ENCODE data around the gene IL23A. TPM values are rescaled to one million over a fixed set of nuclear protein-coding genes. Genes with fewer than 3 reads are reported as not detected.

IL23A gene
- total RNA-seq, 1 donor from 2014 or later = 1.5 TPM

DNA sequence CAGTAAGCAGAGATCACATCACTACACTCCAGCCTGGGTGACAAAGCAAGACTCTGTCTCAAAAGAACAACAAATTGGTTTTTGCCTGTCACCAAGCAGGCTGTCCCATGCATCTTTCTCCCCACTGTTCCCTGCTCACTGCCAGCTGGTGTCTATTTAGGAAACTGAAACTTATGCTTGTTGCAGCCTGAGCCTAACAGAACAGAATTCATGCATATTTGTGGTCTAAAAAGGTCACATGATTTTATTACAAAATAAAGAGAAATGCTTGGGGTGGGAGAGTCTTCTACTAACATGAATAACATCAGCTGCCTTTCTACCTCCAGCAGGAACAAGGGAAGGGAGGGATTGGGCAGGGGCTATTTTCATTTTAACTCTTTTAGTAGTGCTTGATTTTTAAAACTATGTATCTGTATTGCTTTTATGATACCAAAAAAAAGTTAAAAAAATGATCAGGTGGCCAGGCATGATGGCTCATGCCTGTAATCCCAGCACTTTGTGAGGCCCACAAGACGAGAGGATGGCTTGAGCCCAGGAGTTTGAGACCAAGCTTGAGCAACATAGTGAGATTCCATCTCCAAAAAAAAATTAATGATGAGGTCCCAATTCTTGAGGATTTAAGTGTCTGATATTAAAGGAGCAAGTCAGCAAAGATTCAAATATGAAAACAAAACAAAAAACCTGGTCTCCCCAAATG lies 20.3 kb downstream of the IL23A start:
- Histone ChIP-seq H3K9ac (peak overlapping the region; percentile 58), H3K36me3 (no peaks in the 10 kb centered on the region), H4K20me1 (ENCODE audit: low read depth) (no peaks in the 10 kb centered on the region), H3K27ac (peak overlapping the region; percentile 8), H3F3A (ENCODE audit: low read depth) (peaks cover 10% of the 10 kb centered on the region), H3K79me2 (ENCODE audit: low read depth) (peaks cover 22% of the 10 kb centered on the region), H3K4me2 (peak overlapping the region; percentile 82), H3K9me3 (ENCODE audit: low read depth) (no peaks in the 10 kb centered on the region), H3K4me3 (peak overlapping the region; percentile 85), H2AFZ (replicated peaks) (peak overlapping the region; percentile 48), H3K4me1 (peaks cover 3% of the 10 kb centered on the region), H3K27me3 (peaks cover 10% of the 10 kb centered on the region)
- TF ChIP-seq, protein P1, sequence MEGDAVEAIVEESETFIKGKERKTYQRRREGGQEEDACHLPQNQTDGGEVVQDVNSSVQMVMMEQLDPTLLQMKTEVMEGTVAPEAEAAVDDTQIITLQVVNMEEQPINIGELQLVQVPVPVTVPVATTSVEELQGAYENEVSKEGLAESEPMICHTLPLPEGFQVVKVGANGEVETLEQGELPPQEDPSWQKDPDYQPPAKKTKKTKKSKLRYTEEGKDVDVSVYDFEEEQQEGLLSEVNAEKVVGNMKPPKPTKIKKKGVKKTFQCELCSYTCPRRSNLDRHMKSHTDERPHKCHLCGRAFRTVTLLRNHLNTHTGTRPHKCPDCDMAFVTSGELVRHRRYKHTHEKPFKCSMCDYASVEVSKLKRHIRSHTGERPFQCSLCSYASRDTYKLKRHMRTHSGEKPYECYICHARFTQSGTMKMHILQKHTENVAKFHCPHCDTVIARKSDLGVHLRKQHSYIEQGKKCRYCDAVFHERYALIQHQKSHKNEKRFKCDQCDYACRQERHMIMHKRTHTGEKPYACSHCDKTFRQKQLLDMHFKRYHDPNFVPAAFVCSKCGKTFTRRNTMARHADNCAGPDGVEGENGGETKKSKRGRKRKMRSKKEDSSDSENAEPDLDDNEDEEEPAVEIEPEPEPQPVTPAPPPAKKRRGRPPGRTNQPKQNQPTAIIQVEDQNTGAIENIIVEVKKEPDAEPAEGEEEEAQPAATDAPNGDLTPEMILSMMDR (IDR thresholded peaks at IDR 0.05) = no peak
- TF ChIP-seq EZH2 (IDR thresholded peaks at IDR 0.05) (no peak), EZH2phosphoT487 (IDR thresholded peaks at IDR 0.05) (no peak)
- no peak for DNase-seq (ENCODE audit: low spot score)
- Mint-ChIP-seq H3K9me3 (no peaks in the 10 kb centered on the region), H3K4me1 (peaks cover 17% of the 10 kb centered on the region), H3K27me3 (ENCODE audit: insufficient read depth, low read depth) (peaks cover 6% of the 10 kb centered on the region), H3K4me3 (peak overlapping the region; percentile 96), H3K27ac (no peak overlapping the region), H3K36me3 (peaks cover 7% of the 10 kb centered on the region)

DNA sequence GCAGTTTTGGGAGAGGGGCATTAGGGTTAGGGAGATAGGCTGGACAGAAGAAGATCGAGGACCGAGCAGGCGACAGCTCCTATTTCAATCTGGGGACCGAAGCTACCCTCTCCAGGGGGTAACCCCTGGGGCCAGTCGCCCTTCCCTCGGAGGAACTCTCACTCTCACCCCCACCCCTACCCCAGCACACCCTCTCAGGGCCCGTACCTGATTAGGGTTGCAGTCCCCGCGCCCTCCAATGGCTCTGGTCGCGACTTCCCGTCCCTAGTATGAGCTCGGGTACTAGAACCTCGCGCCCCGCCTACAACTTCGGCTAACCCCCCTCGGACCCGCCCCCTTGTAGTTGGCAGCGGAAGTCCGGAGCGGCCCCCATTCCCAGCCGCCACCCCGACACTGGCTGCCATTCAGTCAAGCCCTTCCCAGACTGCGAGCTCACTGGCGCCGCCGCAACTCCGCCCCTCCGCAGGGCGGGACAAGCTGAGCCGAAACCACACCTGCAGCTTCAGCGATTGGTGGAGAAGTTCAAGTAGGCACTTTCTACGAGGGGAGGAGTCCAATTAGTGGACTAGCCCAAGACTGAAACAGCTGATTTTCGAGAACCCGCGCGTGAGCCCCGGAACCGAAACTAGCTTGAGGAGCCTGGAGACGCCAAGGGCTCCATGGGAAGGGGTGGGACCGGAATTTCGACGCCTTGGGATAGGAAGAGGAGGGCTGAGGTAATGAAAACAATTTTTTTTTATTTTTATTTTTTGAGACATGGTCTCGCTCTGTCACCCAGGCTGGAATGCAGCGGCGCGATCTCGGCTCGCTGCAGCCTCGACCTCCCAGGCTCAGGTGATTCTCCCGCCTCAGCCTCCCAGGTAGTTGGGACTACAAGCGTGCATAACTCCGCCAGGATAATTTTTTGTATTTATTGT lies 21.4 kb downstream of the IL23A start, which contains the start of gene STAT2:
STAT2 (minus strand) TSS at position 257 of the 917 bp plus-strand sequence. CDS start 3,536 bp downstream, outside the sequence.
- Histone ChIP-seq H3K4me2 (peak within 1 kb of the TSS; percentile 83), H2AFZ (replicated peaks) (peak within 1 kb of the TSS; percentile 48), H3K79me2 (ENCODE audit: low read depth) (peaks cover 22% of the 10 kb centered on the region), H3F3A (ENCODE audit: low read depth) (peaks cover 10% of the 10 kb centered on the region), H3K27ac (peak within 1 kb of the TSS; percentile 8), H3K4me1 (peaks cover 3% of the 10 kb centered on the region), H4K20me1 (ENCODE audit: low read depth) (no peaks in the 10 kb centered on the region), H3K4me3 (peak within 1 kb of the TSS; percentile 85), H3K36me3 (no peaks in the 10 kb centered on the region), H3K9ac (peak within 1 kb of the TSS; percentile 58), H3K9me3 (ENCODE audit: low read depth) (no peaks in the 10 kb centered on the region), H3K27me3 (peaks cover 10% of the 10 kb centered on the region)
- Mint-ChIP-seq H3K36me3 (peaks cover 5% of the 10 kb centered on the region), H3K4me3 (peak within 1 kb of the TSS; percentile 96), H3K27me3 (ENCODE audit: insufficient read depth, low read depth) (peaks cover 8% of the 10 kb centered on the region), H3K9me3 (no peaks in the 10 kb centered on the region), H3K4me1 (peaks cover 17% of the 10 kb centered on the region), H3K27ac (peak within 1 kb of the TSS; percentile 73)
- DNase-seq (ENCODE audit: low spot score) = peak; percentile 99
- TF ChIP-seq EZH2 (IDR thresholded peaks at IDR 0.05) (no peak), EZH2phosphoT487 (IDR thresholded peaks at IDR 0.05) (no peak)
- TF ChIP-seq, protein P1 (IDR thresholded peaks at IDR 0.05) = no peak

DNA sequence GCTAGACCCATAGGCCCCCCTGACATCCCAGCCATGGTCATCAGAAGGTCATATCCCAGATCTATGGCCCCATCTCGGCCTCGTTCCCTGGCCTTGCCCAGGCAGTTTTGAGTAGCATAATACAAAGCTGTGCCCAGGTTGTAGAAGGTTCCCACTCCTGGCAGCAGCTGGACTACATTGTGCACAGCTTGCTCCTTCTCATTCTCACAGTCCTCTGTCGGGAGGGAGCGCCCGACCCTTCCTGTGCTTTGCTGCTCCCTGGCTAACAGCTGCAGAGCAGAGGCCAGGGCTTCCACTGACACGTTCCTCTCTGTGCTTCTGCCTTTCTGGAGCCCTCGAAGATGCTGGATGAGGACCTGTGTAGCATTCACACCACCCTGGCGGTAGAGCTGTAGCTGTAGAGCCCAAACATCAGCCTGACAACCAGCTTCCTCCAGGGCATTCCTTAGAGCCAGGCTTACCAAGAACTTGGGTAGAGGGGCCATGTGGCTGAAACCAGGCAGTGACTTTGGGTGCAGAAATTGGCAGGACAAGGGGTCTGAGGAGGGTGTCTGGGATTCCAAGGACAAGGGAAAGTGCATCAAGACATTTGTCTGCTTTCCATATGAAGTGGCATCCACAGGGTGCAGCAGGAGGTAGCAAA lies 22.9 kb downstream of the IL23A start:
- no peaks in the 10 kb centered on the region for H4K20me1 ChIP-seq (ENCODE audit: low read depth)
- H3K9ac ChIP-seq = no peak overlapping the region
- Mint-ChIP-seq H3K27me3 (ENCODE audit: insufficient read depth, low read depth) (peaks cover 10% of the 10 kb centered on the region), H3K27ac (no peak overlapping the region), H3K9me3 (no peaks in the 10 kb centered on the region), H3K4me1 (peaks cover 17% of the 10 kb centered on the region), H3K36me3 (no peaks in the 10 kb centered on the region), H3K4me3 (peak overlapping the region; percentile 96)
- no peak overlapping the region for H2AFZ ChIP-seq (replicated peaks)
- H3K36me3 ChIP-seq = no peaks in the 10 kb centered on the region
- H3K9me3 ChIP-seq (ENCODE audit: low read depth) = no peaks in the 10 kb centered on the region
- DNase-seq (ENCODE audit: low spot score) = no peak
- no peak overlapping the region for H3K27ac ChIP-seq
- peaks cover 3% of the 10 kb centered on the region for H3K4me1 ChIP-seq
- peaks cover 10% of the 10 kb centered on the region for H3F3A ChIP-seq (ENCODE audit: low read depth)
- H3K4me3 ChIP-seq = no peak overlapping the region
- H3K27me3 ChIP-seq = peaks cover 10% of the 10 kb centered on the region
- no peak overlapping the region for H3K4me2 ChIP-seq
- H3K79me2 ChIP-seq (ENCODE audit: low read depth) = peaks cover 22% of the 10 kb centered on the region
- TF ChIP-seq, protein P1 (IDR thresholded peaks at IDR 0.05) = no peak
- TF ChIP-seq EZH2 (IDR thresholded peaks at IDR 0.05) (no peak), EZH2phosphoT487 (IDR thresholded peaks at IDR 0.05) (no peak)

Measured in neural progenitor cell (in vitro differentiated cells).